Measurements from ENCODE around the gene USH2A.

USH2A gene

GRCh38 chr1:215789981-215790380 lies 633.3 kb downstream of the USH2A start:
- no peak for DNase-seq (ENCODE audit: low spot score)

GRCh38 chr1:215786997-215787396 lies 636.3 kb downstream of the USH2A start:
- no peak for DNase-seq (ENCODE audit: low spot score)

GRCh38 chr1:215780641-215781040 lies 642.6 kb downstream of the USH2A start:
- DNase-seq (ENCODE audit: low spot score), result no peak

GRCh38 chr1:215780139-215780538 lies 643.1 kb downstream of the USH2A start:
- no peak for DNase-seq (ENCODE audit: low spot score)

- DNase-seq (ENCODE audit: low spot score), result no peak
These were observed 643.5 kb downstream of the USH2A start for GRCh38 chr1:215779729-215780128.

GRCh38 chr1:215777370-215777925 lies 645.8 kb downstream of the USH2A start:
- peak; percentile 22 for DNase-seq (ENCODE audit: low spot score)

GRCh38 chr1:215776336-215776735 lies 646.9 kb downstream of the USH2A start:
- DNase-seq (ENCODE audit: low spot score), result no peak

- no peak for DNase-seq (ENCODE audit: low spot score)
These were observed 651.1 kb downstream of the USH2A start for GRCh38 chr1:215772151-215772550.

- no peak for DNase-seq (ENCODE audit: low spot score)
These were observed 654.9 kb downstream of the USH2A start for GRCh38 chr1:215768303-215768702.

GRCh38 chr1:215767761-215768160 lies 655.5 kb downstream of the USH2A start:
- DNase-seq (ENCODE audit: low spot score), result no peak

GRCh38 chr1:215766521-215766920 lies 656.7 kb downstream of the USH2A start:
- DNase-seq (ENCODE audit: low spot score), result no peak

GRCh38 chr1:215765833-215766232 lies 657.4 kb downstream of the USH2A start:
- DNase-seq (ENCODE audit: low spot score), result no peak

GRCh38 chr1:215761446-215761845 lies 661.8 kb downstream of the USH2A start:
- no peak for DNase-seq (ENCODE audit: low spot score)

GRCh38 chr1:215754112-215754511 lies 669.1 kb downstream of the USH2A start:
- DNase-seq (ENCODE audit: low spot score), result no peak

GRCh38 chr1:215749414-215749813 lies 673.8 kb downstream of the USH2A start:
- no peak for DNase-seq (ENCODE audit: low spot score)

GRCh38 chr1:215748431-215748830 lies 674.8 kb downstream of the USH2A start:
- no peak for DNase-seq (ENCODE audit: low spot score)

GRCh38 chr1:215744419-215744818 lies 678.8 kb downstream of the USH2A start:
- DNase-seq (ENCODE audit: low spot score), result no peak

GRCh38 chr1:215739025-215739424 lies 684.2 kb downstream of the USH2A start:
- no peak for DNase-seq (ENCODE audit: low spot score)

- no peak for DNase-seq (ENCODE audit: low spot score)
These were observed 691.5 kb downstream of the USH2A start for GRCh38 chr1:215731699-215732098.

- no peak for DNase-seq (ENCODE audit: low spot score)
These were observed 692.6 kb downstream of the USH2A start for GRCh38 chr1:215730600-215730999.

GRCh38 chr1:215728169-215728568 lies 695.1 kb downstream of the USH2A start:
- no peak for DNase-seq (ENCODE audit: low spot score)

GRCh38 chr1:215720126-215720525 lies 703.1 kb downstream of the USH2A start:
- no peak for DNase-seq (ENCODE audit: low spot score)

GRCh38 chr1:215719552-215719951 lies 703.7 kb downstream of the USH2A start:
- DNase-seq (ENCODE audit: low spot score), result no peak

GRCh38 chr1:215718575-215719287 lies 704.5 kb downstream of the USH2A start:
- DNase-seq (ENCODE audit: low spot score), result no peak

All from COLO829 (cell line).